GM18858 (cell line): Measurements from ENCODE around the gene PRG2.
"Not testable (repeated sequence)": the region's sequence is repeated elsewhere in the genome, so short reads cannot be mapped to it uniquely, and the experiment has no call there.

ENCODE experiments used
- ATAC-seq: cut with Tn5 transposase; IDR thresholded peaks from one replicate; pipeline ENCODE4 v1.9.1; 2021; ENCODE audit not compliant: unreplicated experiment

Gene PRG2

DNA sequence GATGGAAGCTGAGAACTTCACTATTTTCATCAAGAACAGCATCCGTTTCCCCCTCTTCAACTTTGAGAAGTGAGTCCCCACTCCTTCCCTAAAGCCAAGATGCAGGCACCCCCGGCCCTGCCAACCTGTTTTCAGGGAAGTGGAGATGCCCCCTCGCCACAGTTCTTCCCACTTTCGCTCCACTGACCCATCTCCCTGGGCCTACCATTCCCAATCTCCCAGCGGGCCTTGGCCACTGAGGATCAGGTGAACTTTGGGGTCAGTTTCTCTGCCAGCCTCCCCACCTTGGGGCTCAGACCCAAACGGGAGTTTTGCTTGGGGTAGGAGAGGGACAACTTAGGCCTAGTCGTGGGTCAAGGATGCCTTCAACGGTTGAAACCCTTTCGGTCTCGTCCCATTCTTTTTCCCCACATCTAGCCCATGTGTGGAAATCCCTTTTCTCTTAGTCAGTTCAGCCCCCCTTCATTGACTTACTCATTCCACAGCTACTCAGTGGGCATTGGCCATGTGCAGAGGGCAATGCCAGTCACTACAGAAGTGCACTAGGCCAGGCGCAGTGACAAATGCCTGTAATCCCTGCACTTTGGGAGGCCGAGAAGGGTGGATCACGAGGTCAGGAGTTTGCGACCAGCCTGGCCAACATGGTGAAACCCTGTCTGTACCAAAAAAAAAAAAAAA, 41.7 kb downstream of the PRG2 start:
- ATAC-seq = no peak

DNA sequence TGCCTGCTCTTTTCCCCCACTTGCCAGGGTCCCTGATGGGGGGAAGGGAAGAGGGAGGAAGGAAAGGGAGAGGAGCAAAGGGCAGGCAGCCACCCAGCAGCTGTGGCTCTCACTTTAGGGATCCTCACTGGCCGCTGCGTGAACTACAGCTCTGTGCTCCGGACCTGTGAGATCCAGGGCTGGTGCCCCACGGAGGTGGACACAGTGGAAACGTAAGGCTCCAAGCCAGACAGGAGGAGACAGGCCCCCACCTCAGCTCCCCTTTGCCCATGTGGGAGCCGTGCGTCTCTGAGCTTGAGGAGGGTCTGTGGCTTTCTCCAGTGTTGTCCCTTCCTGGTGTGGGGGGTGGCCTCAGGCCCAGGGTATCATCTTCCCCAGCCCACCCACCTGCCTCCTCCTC, 42.4 kb downstream of the PRG2 start:
- no peak for ATAC-seq

DNA sequence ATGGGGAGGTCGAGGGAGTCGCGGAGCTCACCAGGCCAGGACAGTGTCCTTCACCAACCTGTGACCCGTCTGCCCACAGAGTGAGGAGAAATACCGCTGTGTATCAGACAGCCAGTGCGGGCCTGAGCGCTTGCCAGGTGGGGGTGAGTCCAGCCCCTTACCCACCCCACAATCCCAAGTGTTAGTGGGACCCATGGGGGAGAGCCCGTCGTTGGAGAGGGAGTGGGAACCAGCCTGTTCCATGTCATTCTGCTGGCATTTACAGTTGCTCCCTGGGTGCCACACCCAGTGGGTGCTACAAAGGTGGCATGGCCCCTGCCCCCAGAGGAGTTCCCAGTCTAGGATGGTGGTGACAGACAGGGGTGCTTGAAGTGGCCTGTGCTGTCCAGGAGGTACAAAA, 43.1 kb downstream of the PRG2 start:
- no peak for ATAC-seq

DNA sequence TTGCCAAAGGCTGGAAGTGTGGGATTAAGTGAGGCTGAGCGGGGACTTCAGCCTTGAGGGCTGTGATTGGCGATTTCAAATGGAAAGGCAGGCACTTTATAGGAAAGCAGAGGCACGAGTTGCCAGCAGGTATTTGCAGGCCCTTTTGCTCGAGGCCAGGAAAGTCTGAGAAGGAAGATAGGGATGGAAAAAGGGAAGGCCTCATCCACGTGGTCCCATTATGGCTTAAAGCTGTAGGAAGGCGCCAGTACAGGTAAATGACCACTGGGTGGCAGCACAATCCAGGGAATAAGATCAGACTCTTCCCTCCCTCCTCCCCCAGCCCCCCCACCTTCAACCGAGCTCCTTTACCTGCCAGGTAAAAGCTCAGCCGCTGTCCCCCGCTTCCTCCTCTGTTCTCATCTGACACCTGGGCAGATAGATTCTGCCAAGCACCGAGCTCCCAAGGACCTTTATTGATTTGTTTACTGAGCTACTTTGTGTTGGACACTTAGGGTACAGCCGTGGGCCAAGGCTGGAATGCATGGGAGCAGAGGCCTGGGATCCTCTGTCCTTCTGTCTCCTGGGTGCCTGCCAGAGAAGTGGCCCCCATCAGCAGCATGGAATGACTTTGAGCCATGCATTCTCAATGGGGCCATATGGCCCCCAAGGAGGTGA, 44.8 kb downstream of the PRG2 start:
- ATAC-seq = peak; percentile 65

DNA sequence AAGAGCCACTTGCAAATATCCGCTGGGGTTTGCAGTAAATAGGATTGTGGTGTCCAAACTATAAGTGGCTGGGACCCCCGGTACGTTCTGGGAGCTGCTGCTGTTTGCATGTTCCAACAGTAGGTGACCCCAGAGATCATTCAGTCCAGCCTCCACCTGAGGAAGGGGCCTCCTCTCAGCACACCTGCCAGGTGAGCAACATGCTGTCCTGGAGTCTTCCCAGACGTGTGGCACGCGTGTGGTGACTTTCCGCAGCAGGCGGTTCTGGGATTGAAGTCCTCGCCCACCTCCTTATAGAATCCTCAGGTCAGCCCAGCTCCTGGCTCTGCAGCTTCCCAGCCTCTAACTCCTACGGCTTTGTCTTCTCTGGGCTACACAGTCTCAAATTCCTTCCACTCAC, 45.6 kb downstream of the PRG2 start:
- ATAC-seq = no peak

DNA sequence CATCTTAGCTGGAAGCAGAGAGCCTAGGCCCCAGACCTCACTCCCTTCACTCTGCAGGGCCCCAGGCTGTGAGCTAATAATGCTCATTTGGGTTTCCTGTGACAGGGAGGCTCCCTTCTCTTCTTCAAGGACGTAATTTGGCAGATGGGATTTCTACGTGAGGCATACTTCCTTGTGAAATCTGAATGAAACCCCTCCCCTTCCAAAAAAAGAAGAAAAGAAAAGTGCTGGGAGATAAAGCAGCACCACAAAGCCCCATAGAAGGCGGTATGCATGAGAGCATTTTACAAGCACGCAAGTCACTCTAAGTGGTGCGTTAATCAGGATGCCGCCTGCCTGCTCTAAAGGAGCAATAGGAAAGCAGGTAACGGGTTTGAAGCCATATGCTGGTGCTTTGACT, 46.6 kb downstream of the PRG2 start:
- ATAC-seq = no peak

DNA sequence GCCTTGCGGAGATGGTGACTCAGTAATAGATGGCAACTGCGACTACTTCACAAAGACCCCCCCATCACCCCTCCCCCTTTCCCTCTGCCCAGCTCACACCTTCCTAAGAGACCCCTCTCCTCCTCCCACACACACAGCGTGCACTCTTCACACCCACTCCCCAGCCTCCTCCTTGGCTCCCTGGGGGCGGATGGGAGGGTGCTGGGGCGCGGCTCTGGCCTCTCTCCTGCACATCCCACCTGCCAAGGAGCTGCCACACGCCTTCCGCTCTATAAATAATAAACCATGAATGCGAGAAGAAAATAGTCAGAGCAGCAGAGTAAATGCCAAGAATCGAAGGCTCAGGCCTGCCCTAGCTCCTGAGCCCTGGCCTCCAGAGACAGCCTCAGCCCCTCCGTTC, 47.7 kb downstream of the PRG2 start:
- ATAC-seq = no peak

DNA sequence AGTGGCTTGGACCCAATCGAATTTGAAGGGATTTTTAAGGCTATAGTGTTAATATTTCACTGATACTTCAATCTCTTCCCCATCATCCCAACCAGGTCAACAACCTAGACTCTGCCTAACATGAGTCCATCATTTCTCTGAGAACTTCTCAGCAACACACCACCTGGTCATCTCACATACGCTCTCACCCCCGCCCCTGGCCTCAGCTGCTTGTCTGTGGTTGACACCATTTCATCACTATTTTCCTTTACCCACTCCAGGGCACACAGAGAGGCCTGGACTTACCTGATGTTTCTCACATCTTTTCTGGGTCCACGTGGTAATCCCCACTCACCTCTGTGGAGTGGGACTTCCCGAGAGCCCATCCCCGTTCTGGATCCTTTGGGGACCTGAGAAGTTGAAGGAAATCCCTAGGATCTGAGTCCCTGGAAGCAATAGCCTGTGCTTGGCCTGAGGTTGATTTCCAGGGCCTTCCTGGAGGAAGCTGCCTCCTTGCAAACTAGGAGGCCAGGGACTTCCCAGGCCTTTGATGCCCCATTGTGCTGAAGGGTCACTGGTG, 49.1 kb downstream of the PRG2 start:
- no peak for ATAC-seq

DNA sequence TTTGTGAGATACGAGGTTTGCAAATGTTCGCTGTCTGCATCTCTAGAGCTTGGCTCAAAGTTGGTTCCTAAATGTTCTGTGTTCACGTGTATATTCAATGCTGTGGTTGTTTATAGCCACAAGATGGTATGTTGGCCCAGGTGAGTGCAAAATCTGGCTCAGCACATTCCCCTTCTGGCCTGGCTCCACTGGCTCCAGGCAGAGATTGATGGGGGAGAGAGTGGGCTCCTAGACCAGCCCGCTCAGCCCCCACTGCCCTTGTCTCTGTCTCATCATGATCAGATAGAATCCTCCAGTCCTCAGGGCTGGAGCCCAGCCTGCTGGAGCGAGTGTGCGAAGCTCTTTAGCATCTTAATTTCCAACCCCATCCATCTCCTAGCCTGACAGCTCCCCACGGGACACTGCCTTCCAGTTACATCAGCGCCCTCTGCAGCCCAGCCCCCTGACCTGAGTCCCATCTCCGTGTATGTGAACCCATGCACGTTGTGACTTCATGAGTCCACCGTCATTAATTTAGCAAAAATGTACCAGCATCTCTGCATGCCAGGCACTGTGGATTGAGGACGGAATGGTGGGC, 50.3 kb downstream of the PRG2 start:
- no peak for ATAC-seq

DNA sequence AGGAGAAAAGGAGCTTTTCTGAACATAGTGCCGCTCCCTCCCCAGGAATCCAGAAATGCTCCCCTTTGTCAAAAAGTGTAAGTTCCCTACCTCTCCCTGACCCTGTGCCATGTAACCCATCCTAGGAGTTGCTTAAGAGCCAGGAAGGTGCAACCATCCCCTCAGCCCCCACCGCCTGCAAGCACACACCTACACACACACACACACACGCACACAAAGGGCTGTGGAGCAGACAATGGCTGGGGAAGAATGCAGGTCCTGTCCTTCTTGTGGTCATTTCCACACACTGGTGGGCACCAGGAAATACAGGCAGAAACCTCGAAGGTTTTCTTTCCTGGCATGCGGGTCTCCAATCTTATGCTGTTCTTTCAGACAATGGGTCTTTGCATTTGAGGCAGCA, 51.1 kb downstream of the PRG2 start:
- ATAC-seq = no peak

DNA sequence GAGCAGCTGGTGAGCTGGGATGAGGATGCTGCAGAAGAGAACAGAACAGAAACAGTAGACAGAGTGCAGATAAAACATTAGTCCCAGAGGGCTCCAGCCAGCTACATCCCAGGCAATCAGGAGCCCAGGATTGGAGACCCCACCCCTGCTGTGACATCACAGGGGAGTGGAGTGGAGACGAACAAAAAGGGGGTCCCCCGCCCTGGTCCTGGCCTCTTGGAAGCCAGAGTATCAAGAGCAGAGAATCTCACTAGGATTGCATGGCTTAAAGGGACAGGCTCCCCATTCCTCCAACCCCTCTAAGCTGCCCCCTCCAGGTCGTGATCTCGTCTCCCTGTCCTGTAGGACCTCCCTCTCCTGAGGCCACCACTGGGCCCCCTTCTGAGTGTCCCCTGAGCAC, 52.3 kb downstream of the PRG2 start, which contains the start of gene P2RX3:
Gene P2RX3, plus strand, starts transcription at position 211 of the 400 bp plus-strand sequence. CDS start 199 bp downstream, outside the sequence.
- ATAC-seq = no peak

DNA sequence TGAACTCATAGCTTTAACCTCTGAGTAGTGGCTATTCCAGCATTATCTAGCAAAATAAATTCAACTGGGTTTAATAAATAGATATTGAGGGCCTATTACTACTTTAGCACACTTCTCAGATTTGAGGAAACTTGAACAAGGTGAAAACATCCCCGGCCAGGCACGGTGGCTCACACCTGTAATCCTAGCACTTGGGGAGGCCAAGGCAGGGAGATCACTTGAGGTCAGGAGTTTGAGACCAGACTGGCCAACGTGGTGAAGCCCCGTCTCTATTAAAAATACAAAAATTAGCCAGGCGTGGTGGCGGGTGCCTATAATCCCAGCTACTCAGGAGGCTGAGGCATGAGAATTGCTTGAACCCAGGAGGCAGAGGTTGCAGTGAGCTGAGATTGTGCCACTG, 53.6 kb downstream of the PRG2 start:
- ATAC-seq = not testable (repeated sequence)
